PFSK-1 (cell line): ENCODE data around the gene ZFPM1.

Experiments
- FOXP2 ChIP-seq: optimal IDR thresholded peaks from 2 replicates; pipeline ENCODE3; 2011; ENCODE audit warnings: borderline replicate concordance, control low read depth, inconsistent platforms; ENCODE audit not compliant: insufficient read depth; ENCODE audit errors: extremely low read length, extremely low read depth
- POLR2AphosphoS5 ChIP-seq: IDR thresholded peaks from 2 replicates; pipeline ENCODE4 v1.6.1; 2012; ENCODE audit warnings: low read depth, mild to moderate bottlenecking, control low read depth, low read length, moderate library complexity
- SIN3A ChIP-seq: IDR thresholded peaks from 2 replicates; pipeline ENCODE4 v1.6.1; 2012; ENCODE audit warnings: mild to moderate bottlenecking, low read length, moderate library complexity, borderline replicate concordance; ENCODE audit not compliant: insufficient read depth
- TAF1 ChIP-seq: IDR thresholded peaks from 2 replicates; pipeline ENCODE4 v1.6.1; 2012; ENCODE audit warnings: low read length, control low read depth, borderline replicate concordance; ENCODE audit not compliant: insufficient read depth
- TF ChIP-seq, protein P1 (sequence below), 2 experiments: IDR thresholded peaks; 2 replicates each; pipeline versions ENCODE4 v1.6.1 to v1.8.0; 2011 to 2012; ENCODE audit warnings: low read depth in 2 of 2, low read length in 2 of 2, control low read depth in 1 of 2, inconsistent platforms in 1 of 2, mild to moderate bottlenecking in 1 of 2, moderate library complexity in 1 of 2; ENCODE audit not compliant: insufficient read depth in 1 of 2

The ZFPM1 gene

GRCh38 chr16:88529596-88529995 lies 76.5 kb downstream of the ZFPM1 start:
- no peak for TF ChIP-seq FOXP2
- TF ChIP-seq POLR2AphosphoS5 = no peak
- no peak for TF ChIP-seq SIN3A
- TF ChIP-seq, protein P1, sequence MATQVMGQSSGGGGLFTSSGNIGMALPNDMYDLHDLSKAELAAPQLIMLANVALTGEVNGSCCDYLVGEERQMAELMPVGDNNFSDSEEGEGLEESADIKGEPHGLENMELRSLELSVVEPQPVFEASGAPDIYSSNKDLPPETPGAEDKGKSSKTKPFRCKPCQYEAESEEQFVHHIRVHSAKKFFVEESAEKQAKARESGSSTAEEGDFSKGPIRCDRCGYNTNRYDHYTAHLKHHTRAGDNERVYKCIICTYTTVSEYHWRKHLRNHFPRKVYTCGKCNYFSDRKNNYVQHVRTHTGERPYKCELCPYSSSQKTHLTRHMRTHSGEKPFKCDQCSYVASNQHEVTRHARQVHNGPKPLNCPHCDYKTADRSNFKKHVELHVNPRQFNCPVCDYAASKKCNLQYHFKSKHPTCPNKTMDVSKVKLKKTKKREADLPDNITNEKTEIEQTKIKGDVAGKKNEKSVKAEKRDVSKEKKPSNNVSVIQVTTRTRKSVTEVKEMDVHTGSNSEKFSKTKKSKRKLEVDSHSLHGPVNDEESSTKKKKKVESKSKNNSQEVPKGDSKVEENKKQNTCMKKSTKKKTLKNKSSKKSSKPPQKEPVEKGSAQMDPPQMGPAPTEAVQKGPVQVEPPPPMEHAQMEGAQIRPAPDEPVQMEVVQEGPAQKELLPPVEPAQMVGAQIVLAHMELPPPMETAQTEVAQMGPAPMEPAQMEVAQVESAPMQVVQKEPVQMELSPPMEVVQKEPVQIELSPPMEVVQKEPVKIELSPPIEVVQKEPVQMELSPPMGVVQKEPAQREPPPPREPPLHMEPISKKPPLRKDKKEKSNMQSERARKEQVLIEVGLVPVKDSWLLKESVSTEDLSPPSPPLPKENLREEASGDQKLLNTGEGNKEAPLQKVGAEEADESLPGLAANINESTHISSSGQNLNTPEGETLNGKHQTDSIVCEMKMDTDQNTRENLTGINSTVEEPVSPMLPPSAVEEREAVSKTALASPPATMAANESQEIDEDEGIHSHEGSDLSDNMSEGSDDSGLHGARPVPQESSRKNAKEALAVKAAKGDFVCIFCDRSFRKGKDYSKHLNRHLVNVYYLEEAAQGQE (IDR thresholded peaks at IDR 0.05; ENCODE audit: insufficient read depth in 1 of 2, low read depth in 2 of 2, low read length in 2 of 2) = no peak
- TF ChIP-seq TAF1 = no peak

- no peak for TF ChIP-seq TAF1
- no peak for TF ChIP-seq POLR2AphosphoS5
Observed at GRCh38 chr16:88530051-88530857, 77.2 kb downstream of the ZFPM1 start.

DNA sequence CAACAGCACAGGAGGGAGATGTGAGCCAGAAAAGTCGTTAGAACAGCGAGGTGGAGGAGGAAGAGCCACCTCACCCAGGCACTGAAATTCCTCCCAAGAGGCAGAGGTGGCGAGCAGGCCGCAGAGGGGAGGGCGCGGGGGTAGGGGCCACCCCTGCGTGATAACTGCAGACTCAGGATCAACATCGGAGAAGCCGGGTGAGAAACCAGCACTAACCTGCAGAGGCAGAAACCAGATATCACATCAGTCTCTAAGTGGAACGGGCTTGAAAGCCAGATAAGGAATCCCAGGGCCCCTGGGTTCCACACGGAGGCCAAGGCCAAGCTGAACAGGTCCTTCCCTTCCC lies 77.8 kb downstream of the ZFPM1 start:
- TF ChIP-seq, protein P1 (IDR thresholded peaks at IDR 0.05; ENCODE audit: insufficient read depth in 1 of 2, low read depth in 2 of 2, low read length in 2 of 2) = no peak
- TF ChIP-seq SIN3A = no peak
- no peak for TF ChIP-seq TAF1
- TF ChIP-seq POLR2AphosphoS5 = no peak
- TF ChIP-seq FOXP2 = no peak

DNA sequence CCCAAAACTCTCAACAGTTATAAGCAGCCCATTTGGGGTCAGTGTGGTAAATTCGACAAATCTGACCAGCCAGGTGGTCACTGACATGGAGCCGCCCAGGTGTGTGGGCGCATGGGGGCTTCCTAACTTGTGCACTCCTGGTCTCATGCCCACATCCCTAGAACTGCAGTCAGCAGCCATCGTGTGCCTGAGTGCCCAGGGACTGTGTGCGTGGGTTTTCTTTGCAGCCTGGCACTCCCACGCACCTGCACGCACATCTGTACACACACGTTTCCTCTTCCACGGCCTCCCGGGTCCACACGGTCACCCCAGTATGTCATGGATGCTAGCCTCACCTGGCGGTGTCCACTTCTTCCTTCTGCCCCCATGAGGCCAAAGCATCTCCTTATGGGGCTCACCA lies 78.3 kb downstream of the ZFPM1 start:
- TF ChIP-seq FOXP2 (no peak), POLR2AphosphoS5 (no peak)
- TF ChIP-seq, protein P1 (IDR thresholded peaks at IDR 0.05; ENCODE audit: insufficient read depth in 1 of 2, low read depth in 2 of 2, low read length in 2 of 2) = no peak

GRCh38 chr16:88531931-88532433 lies 78.9 kb downstream of the ZFPM1 start:
- TF ChIP-seq, protein P1 (IDR thresholded peaks at IDR 0.05; ENCODE audit: insufficient read depth in 1 of 2, low read depth in 2 of 2, low read length in 2 of 2) = no peak
- no peak for TF ChIP-seq TAF1
- TF ChIP-seq FOXP2 = no peak
- TF ChIP-seq POLR2AphosphoS5 = no peak
- TF ChIP-seq SIN3A = no peak
